Frontal cortex (tissue), 4 donors: ENCODE measurements around the gene SYCN. TPM values are rescaled to one million over a fixed set of nuclear protein-coding genes. Genes with fewer than 3 reads are reported as not detected.

Source experiments
- DNase-seq, 2 donors: peaks; one replicate each; pipeline ENCODE4 v3.0.0; 2012; ENCODE audit warnings: low spot score in 2 of 2
- FAIRE-seq: peaks from 2 replicates; lab custom pipeline; 2012; peaks lifted over from hg19 to GRCh38; lab: Jason Lieb, UNC
- total RNA-seq: library from RNA; depleted of rRNA; stranded (reverse); fragments of >200 nt; gene quantifications from one replicate; pipeline ENCODE4 v1.2.3, GENCODE V29; 2014
- donor health status: control.
- donor health status: control.
- donor health status: control.

SYCN gene
- total RNA-seq, 1 donor from 2014 or later = not detected

GRCh38 chr19:39160889-39161672 is 43.0 kb downstream of the SYCN start:
- no peak for DNase-seq
- no peak for FAIRE-seq

- no peak for FAIRE-seq
- DNase-seq = no peak
Measured at GRCh38 chr19:39160523-39160861, 43.6 kb downstream of the SYCN start.

GRCh38 chr19:39158646-39159260 is 45.3 kb downstream of the SYCN start:
- DNase-seq (no peak), FAIRE-seq (no peak)

- DNase-seq = no peak
Measured at GRCh38 chr19:39157997-39158389, 46.1 kb downstream of the SYCN start.

GRCh38 chr19:39157275-39157996 is 46.6 kb downstream of the SYCN start:
- DNase-seq = no peak
- FAIRE-seq = no peak

More at GRCh38 chr19:39157997-39158389, 46.1 kb downstream of the SYCN start:
- FAIRE-seq = no peak

GRCh38 chr19:39156326-39157230 is 47.5 kb downstream of the SYCN start:
- FAIRE-seq (no peak), DNase-seq (no peak)

- FAIRE-seq (no peak), DNase-seq (no peak)
Measured at GRCh38 chr19:39155741-39156140, 48.3 kb downstream of the SYCN start.

GRCh38 chr19:39155114-39155700 is 48.9 kb downstream of the SYCN start:
- FAIRE-seq = no peak

GRCh38 chr19:39154629-39155100 is 49.4 kb downstream of the SYCN start:
- FAIRE-seq = no peak
- no peak for DNase-seq

More at GRCh38 chr19:39155114-39155700, 48.9 kb downstream of the SYCN start:
- no peak for DNase-seq

- no peak for FAIRE-seq
Measured at GRCh38 chr19:39154100-39154628, 49.9 kb downstream of the SYCN start.

More at GRCh38 chr19:39154100-39154628, 49.9 kb downstream of the SYCN start:
- DNase-seq = no peak

Other genes with a start within 250 kb of the SYCN start
- gene FBXO17, start 228.5 kb downstream of the SYCN start, total RNA-seq = 4.5 TPM
- 8.6 TPM for gene FBXO27, start 171.7 kb downstream of the SYCN start, total RNA-seq
- gene ACP7, start 119.9 kb downstream of the SYCN start, total RNA-seq = not detected
- 0.82 TPM for gene PAK4, start 78.5 kb downstream of the SYCN start, total RNA-seq
- gene NCCRP1, start 7.3 kb downstream of the SYCN start, total RNA-seq = not detected
- not detected for gene IFNL3, start 40.7 kb upstream of the SYCN start, total RNA-seq
- under 0.01 TPM for gene IFNL4, start 44.6 kb upstream of the SYCN start, total RNA-seq
- not detected for gene IFNL2, start 64.1 kb upstream of the SYCN start, total RNA-seq
- not detected for gene IFNL1, start 92.1 kb upstream of the SYCN start, total RNA-seq
- 5.3 TPM for gene LRFN1, start 116.6 kb upstream of the SYCN start, total RNA-seq
- gene GMFG, start 131.8 kb upstream of the SYCN start, total RNA-seq = 2.9 TPM
- 13.0 TPM for gene SAMD4B, start 138.2 kb upstream of the SYCN start, total RNA-seq
- gene PAF1, start 186.8 kb upstream of the SYCN start, total RNA-seq = 36.7 TPM
- 9.8 TPM for gene MED29, start 187.1 kb upstream of the SYCN start, total RNA-seq
- gene ZFP36, start 202.6 kb upstream of the SYCN start, total RNA-seq = 0.41 TPM
- 17.5 TPM for gene PLEKHG2, start 208.4 kb upstream of the SYCN start, total RNA-seq
- gene RPS16, start 231.7 kb upstream of the SYCN start, total RNA-seq = 59.1 TPM
- gene SUPT5H, start 241.3 kb upstream of the SYCN start, total RNA-seq = 59.5 TPM